ENCODE measurements around the gene FAM240A. TPM values are rescaled to one million over a fixed set of nuclear protein-coding genes. Genes with fewer than 3 reads are reported as not detected.

The FAM240A gene
- total RNA-seq, 1 donor from 2014 or later: not detected

- H3K9me3 Mint-ChIP-seq: no peaks in the 10 kb centered on the region
- no peak for DNase-seq
- no peaks in the 10 kb centered on the region for H3K4me1 Mint-ChIP-seq
- no peak overlapping the region for H3K4me3 Mint-ChIP-seq
- H3K36me3 Mint-ChIP-seq (ENCODE audit: low read depth): no peaks in the 10 kb centered on the region
- H3K27me3 Mint-ChIP-seq: peaks cover 6% of the 10 kb centered on the region
- no peak overlapping the region for H3K27ac Mint-ChIP-seq
- intact Hi-C loops (cut with micrococcal nuclease): no loop called here
Measured at GRCh38 chr3:46603446-46604046, 8.8 kb upstream of the FAM240A start.

DNA sequence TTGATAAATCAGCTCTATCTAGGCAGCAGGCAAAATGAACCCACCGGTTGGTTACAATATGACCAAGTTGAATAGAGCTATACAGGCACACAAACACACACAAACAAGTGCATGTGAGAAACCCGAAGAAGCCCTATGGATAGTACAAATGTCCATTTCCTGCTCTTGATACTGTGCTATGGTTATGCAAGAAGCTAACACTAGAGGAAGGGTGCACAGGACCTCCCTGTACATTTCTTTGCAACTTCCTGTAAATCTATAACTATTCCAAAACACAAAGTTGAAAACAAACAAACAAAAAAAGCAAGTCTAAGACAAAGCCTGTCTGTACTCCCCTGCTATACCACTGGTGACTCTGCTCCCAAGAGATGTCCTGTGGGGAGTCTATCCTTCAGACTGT, 8.2 kb upstream of the FAM240A start:
- Mint-ChIP-seq H3K27ac (no peak overlapping the region), H3K9me3 (no peaks in the 10 kb centered on the region), H3K36me3 (ENCODE audit: low read depth) (no peaks in the 10 kb centered on the region), H3K4me1 (no peaks in the 10 kb centered on the region), H3K4me3 (no peak overlapping the region), H3K27me3 (peaks cover 5% of the 10 kb centered on the region)
- intact Hi-C loops (cut with micrococcal nuclease): no loop called here
- DNase-seq: no peak

- peaks cover 21% of the 10 kb centered on the region for H3K27me3 Mint-ChIP-seq
- intact Hi-C loops (cut with micrococcal nuclease): no loop called here
- no peak overlapping the region for H3K4me3 Mint-ChIP-seq
- H3K36me3 Mint-ChIP-seq (ENCODE audit: low read depth): no peaks in the 10 kb centered on the region
- DNase-seq: no peak
- no peak overlapping the region for H3K27ac Mint-ChIP-seq
- H3K4me1 Mint-ChIP-seq: no peaks in the 10 kb centered on the region
- no peaks in the 10 kb centered on the region for H3K9me3 Mint-ChIP-seq
Measured at GRCh38 chr3:46607603-46608028, 4.7 kb upstream of the FAM240A start.

DNA sequence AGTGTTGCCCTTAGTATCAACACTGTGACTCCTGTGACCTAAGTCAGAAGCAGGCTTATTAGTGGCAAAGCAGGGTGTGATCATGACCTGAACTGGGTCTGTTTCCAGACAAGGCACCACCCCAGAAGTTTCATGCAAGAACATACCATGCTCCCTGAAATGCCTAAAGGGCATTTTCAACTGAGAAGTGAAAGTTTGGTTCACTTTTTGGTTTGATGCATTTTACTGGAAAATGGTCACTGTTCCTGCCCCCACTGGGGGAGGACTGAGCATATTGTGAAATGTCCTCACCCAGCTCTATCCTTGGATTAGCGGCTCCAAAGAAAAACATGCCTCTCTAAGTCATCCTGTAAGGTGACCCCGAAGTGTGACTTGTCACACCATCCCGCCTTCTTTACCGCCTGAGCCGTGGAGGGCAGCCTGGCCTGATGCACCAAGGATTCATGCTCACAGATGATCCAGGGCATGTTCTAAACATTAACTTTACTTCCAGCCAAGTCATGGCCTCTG, 3.1 kb upstream of the FAM240A start:
- Mint-ChIP-seq H3K4me3 (no peak overlapping the region), H3K9me3 (no peaks in the 10 kb centered on the region), H3K27ac (no peak overlapping the region), H3K36me3 (ENCODE audit: low read depth) (no peaks in the 10 kb centered on the region), H3K27me3 (peaks cover 25% of the 10 kb centered on the region), H3K4me1 (no peaks in the 10 kb centered on the region)
- intact Hi-C loops (cut with micrococcal nuclease): no loop called here
- no peak for DNase-seq

DNA sequence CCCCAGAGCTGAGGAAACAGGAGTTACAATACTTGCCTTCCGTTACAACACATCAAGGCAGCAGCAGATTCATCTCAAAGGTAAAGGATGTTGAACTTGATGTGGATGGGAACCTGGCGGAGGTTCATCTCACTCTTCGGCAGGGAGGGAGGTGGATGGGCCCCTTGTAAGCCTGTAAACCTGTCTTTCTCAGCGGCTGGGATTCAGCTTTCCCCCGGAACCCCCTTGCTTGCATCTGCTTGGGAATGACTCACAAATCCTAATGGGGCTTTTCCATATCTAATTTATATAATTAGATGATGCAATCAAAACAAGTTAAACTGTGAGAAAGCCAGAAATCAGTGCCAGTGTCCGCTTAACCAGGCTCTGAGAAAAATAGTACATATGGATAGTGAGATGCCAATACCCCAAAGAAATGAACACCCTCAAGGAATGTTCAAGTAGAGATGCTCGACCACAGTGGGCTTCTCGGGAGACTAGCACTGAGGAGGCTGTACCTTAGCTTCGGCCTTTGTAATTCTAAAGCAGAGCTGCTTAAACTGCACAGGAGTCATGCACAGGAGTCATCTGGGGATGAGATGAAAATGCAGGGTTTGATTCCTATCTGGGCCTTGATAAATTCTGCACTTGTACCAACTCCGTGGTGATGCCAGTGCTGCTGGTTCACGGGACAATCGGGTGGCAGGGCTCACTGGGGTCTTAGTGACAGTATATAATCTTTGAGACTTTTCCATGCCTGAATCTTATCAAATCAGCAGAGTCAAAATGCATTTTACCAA, 2.2 kb upstream of the FAM240A start:
- Mint-ChIP-seq H3K27me3 (peaks cover 31% of the 10 kb centered on the region), H3K4me3 (no peak overlapping the region), H3K27ac (no peak overlapping the region), H3K4me1 (no peaks in the 10 kb centered on the region), H3K9me3 (no peaks in the 10 kb centered on the region), H3K36me3 (ENCODE audit: low read depth) (no peaks in the 10 kb centered on the region)
- no peak for DNase-seq
- intact Hi-C loops (cut with micrococcal nuclease): no loop called here

- H3K9me3 Mint-ChIP-seq: no peaks in the 10 kb centered on the region
- DNase-seq: no peak
- no peak overlapping the region for H3K27ac Mint-ChIP-seq
- H3K4me3 Mint-ChIP-seq: no peak overlapping the region
- peaks cover 40% of the 10 kb centered on the region for H3K27me3 Mint-ChIP-seq
- intact Hi-C loops (cut with micrococcal nuclease): no loop called here
- no peaks in the 10 kb centered on the region for H3K4me1 Mint-ChIP-seq
- H3K36me3 Mint-ChIP-seq (ENCODE audit: low read depth): no peaks in the 10 kb centered on the region
Measured at GRCh38 chr3:46613313-46614005, 1.1 kb downstream of the FAM240A start.

GRCh38 chr3:46614431-46614830, 2.1 kb downstream of the FAM240A start:
- DNase-seq: no peak
- Mint-ChIP-seq H3K27ac (no peak overlapping the region), H3K4me1 (no peaks in the 10 kb centered on the region), H3K4me3 (no peak overlapping the region), H3K36me3 (ENCODE audit: low read depth) (no peaks in the 10 kb centered on the region), H3K9me3 (no peaks in the 10 kb centered on the region), H3K27me3 (peaks cover 45% of the 10 kb centered on the region)
- intact Hi-C loops (cut with micrococcal nuclease): no loop called here

DNA sequence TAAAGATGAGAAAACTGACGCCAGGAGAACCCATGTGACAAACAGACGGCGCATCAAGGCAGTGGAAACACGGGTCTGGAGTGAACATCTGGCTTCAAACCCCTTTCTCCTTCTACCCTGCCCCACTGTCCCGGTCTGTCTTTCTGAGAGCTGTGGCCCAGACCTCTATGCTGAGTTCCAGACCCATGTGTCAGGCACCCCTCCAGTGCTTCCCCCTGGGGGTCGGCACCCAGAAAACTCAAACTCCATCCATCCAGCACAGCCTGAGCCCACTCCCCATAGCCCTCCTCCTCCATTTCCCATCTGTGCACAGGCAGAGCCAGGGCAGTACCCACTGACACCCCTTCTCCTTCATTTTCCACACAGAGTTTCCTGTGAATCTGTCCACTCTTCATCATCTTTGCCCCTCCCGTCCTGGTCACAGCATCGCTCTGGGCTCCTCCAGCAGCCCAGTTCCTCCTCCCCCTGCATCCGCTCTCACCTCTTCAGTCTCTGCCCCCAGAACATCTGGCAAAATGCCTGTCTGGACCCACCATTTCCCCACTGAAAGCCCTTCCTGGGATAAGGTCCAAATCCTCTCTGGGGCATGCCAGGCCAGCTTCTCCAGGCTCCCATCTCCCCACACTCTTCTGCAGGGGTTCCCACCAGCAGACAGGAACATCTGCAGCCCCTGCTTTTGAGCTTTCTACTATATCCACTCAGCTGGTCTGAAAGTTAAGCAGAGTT, 2.9 kb downstream of the FAM240A start:
- H3K36me3 Mint-ChIP-seq (ENCODE audit: low read depth): no peaks in the 10 kb centered on the region
- H3K9me3 Mint-ChIP-seq: no peaks in the 10 kb centered on the region
- H3K4me3 Mint-ChIP-seq: no peak overlapping the region
- H3K27ac Mint-ChIP-seq: no peak overlapping the region
- intact Hi-C loops (cut with micrococcal nuclease): no loop called here
- no peak for DNase-seq
- no peaks in the 10 kb centered on the region for H3K4me1 Mint-ChIP-seq
- peaks cover 49% of the 10 kb centered on the region for H3K27me3 Mint-ChIP-seq

GRCh38 chr3:46615976-46616375, 3.7 kb downstream of the FAM240A start:
- DNase-seq: no peak
- Mint-ChIP-seq H3K36me3 (ENCODE audit: low read depth) (no peaks in the 10 kb centered on the region), H3K9me3 (no peaks in the 10 kb centered on the region), H3K4me1 (no peaks in the 10 kb centered on the region), H3K27ac (no peak overlapping the region), H3K4me3 (no peak overlapping the region), H3K27me3 (peaks cover 48% of the 10 kb centered on the region)
- intact Hi-C loops (cut with micrococcal nuclease): no loop called here

GRCh38 chr3:46617941-46618340, 5.6 kb downstream of the FAM240A start:
- intact Hi-C loops (cut with micrococcal nuclease): no loop called here
- H3K4me1 Mint-ChIP-seq: no peaks in the 10 kb centered on the region
- no peak overlapping the region for H3K4me3 Mint-ChIP-seq
- DNase-seq: no peak
- peaks cover 42% of the 10 kb centered on the region for H3K27me3 Mint-ChIP-seq
- H3K27ac Mint-ChIP-seq: no peak overlapping the region
- no peaks in the 10 kb centered on the region for H3K9me3 Mint-ChIP-seq
- no peaks in the 10 kb centered on the region for H3K36me3 Mint-ChIP-seq (ENCODE audit: low read depth)

GRCh38 chr3:46619845-46620778, 7.8 kb downstream of the FAM240A start:
- intact Hi-C loops (cut with micrococcal nuclease): no loop called here
- no peak for DNase-seq
- no peak overlapping the region for H3K27ac Mint-ChIP-seq
- no peaks in the 10 kb centered on the region for H3K36me3 Mint-ChIP-seq (ENCODE audit: low read depth)
- no peaks in the 10 kb centered on the region for H3K9me3 Mint-ChIP-seq
- H3K27me3 Mint-ChIP-seq: peaks cover 42% of the 10 kb centered on the region
- H3K4me3 Mint-ChIP-seq: no peak overlapping the region
- H3K4me1 Mint-ChIP-seq: no peaks in the 10 kb centered on the region

- no peak overlapping the region for H3K4me3 Mint-ChIP-seq
- intact Hi-C loops (cut with micrococcal nuclease): no loop called here
- H3K9me3 Mint-ChIP-seq: no peaks in the 10 kb centered on the region
- H3K4me1 Mint-ChIP-seq: peaks cover 5% of the 10 kb centered on the region
- H3K27me3 Mint-ChIP-seq: peaks cover 24% of the 10 kb centered on the region
- no peaks in the 10 kb centered on the region for H3K36me3 Mint-ChIP-seq (ENCODE audit: low read depth)
- no peak overlapping the region for H3K27ac Mint-ChIP-seq
- DNase-seq: no peak
Measured at GRCh38 chr3:46624533-46624932, 12.2 kb downstream of the FAM240A start.

GRCh38 chr3:46624975-46625490, 12.7 kb downstream of the FAM240A start:
- H3K27ac Mint-ChIP-seq: no peak overlapping the region
- peaks cover 21% of the 10 kb centered on the region for H3K27me3 Mint-ChIP-seq
- H3K4me3 Mint-ChIP-seq: no peak overlapping the region
- no peak for DNase-seq
- peaks cover 9% of the 10 kb centered on the region for H3K4me1 Mint-ChIP-seq
- no peaks in the 10 kb centered on the region for H3K9me3 Mint-ChIP-seq
- H3K36me3 Mint-ChIP-seq (ENCODE audit: low read depth): no peaks in the 10 kb centered on the region
- intact Hi-C loops (cut with micrococcal nuclease): no loop called here
